Panc1 (cell line): ENCODE data around the gene NPEPL1. TPM values are rescaled to one million over a fixed set of nuclear protein-coding genes. Genes with fewer than 3 reads are reported as not detected.

Source experiments
- ATAC-seq: fragments of 200-7000 bp; cut with Tn5 transposase; 2 replicates; pipeline ENCODE4 v1.9.1; 2020; ENCODE audit warnings: mild to moderate bottlenecking, moderate library complexity
- BruUV-seq: library from RNA; stranded (reverse); fragments of 400-500 nt; replicated peaks from 2 replicates; lab custom pipeline; 2021; lab: Mats Ljungman, UMichigan
- CTCF ChIA-PET: fragments of 300-600 bp; sonication (Branson Sonifier 250); formaldehyde crosslinking; loops from one replicate; lab custom pipeline; 2022; ENCODE audit warnings: antibody characterized with exemption; lab: Charles Lee
- POLR2A ChIA-PET: fragments of 300-600 bp; sonication (Branson Sonifier 250); formaldehyde crosslinking; loops from one replicate; lab custom pipeline; 2022; ENCODE audit warnings: antibody characterized with exemption; lab: Charles Lee
- DNase-seq: peaks from one replicate; pipeline ENCODE4 v3.0.0-alpha.2; 2010; ENCODE audit warnings: low read depth, low spot score
- H3K27ac ChIP-seq: 2 replicates; pipeline ENCODE4 v1.5.1; 2011; ENCODE audit warnings: mild to moderate bottlenecking, low read length, inconsistent platforms
- H3K27me3 ChIP-seq: fragments of 200-500 bp; sonication (Bioruptor generic); 2 replicates; pipeline ENCODE4 v1.6.0; 2014; ENCODE audit warnings: low read length, inconsistent platforms; ENCODE audit not compliant: control insufficient read depth, insufficient read depth
- H3K36me3 ChIP-seq: fragments of 200-500 bp; sonication (Bioruptor generic); 2 replicates; pipeline ENCODE4 v1.5.1; 2014; ENCODE audit warnings: inconsistent platforms, mild to moderate bottlenecking, low read length, moderate library complexity; ENCODE audit not compliant: control insufficient read depth, insufficient read depth
- H3K4me1 ChIP-seq: 2 replicates; pipeline ENCODE4 v1.5.1; 2011; ENCODE audit warnings: inconsistent platforms, mild to moderate bottlenecking, low read length, moderate library complexity; ENCODE audit not compliant: control insufficient read depth, insufficient read depth
- H3K4me3 ChIP-seq, 2 experiments: 2 replicates each; pipeline ENCODE4 v1.5.1; 2011 to 2012; ENCODE audit warnings: low read depth in 2 of 2, low read length in 2 of 2, mild to moderate bottlenecking in 2 of 2, inconsistent platforms in 1 of 2, moderate library complexity in 1 of 2
- H3K9me3 ChIP-seq: fragments of 200-500 bp; sonication (Bioruptor generic); 2 replicates; pipeline ENCODE4 v1.5.1; 2014; ENCODE audit warnings: low read depth, mild to moderate bottlenecking, inconsistent platforms, low read length, moderate library complexity; ENCODE audit not compliant: control insufficient read depth, insufficient read depth
- CTCF ChIP-seq: fragments of 450-650 bp; IDR thresholded peaks from 2 replicates; pipeline ENCODE4 v1.5.1; 2017; ENCODE audit warnings: mild to moderate bottlenecking
- POLR2AphosphoS5 ChIP-seq: IDR thresholded peaks from 2 replicates; pipeline ENCODE4 v1.6.1; 2012; ENCODE audit warnings: mild to moderate bottlenecking, low read depth, low read length, moderate library complexity
- REST ChIP-seq, 2 experiments: IDR thresholded peaks; 2 replicates each; pipeline ENCODE4 v1.6.1; 2011 to 2012; ENCODE audit warnings: low read depth in 2 of 2, control low read depth in 1 of 2, low read length in 1 of 2, mild to moderate bottlenecking in 1 of 2, moderate library complexity in 1 of 2; ENCODE audit not compliant: insufficient read depth in 1 of 2
- SIN3A ChIP-seq: IDR thresholded peaks from 2 replicates; pipeline ENCODE4 v1.6.1; 2012; ENCODE audit warnings: low read depth, mild to moderate bottlenecking, low read length, moderate library complexity, borderline replicate concordance; ENCODE audit not compliant: insufficient read depth
- TCF7L2 ChIP-seq: IDR thresholded peaks from 2 replicates; pipeline ENCODE4 v1.6.1; 2011; ENCODE audit warnings: mild to moderate bottlenecking, low read depth, low read length, inconsistent platforms
- in situ Hi-C: cut with HindIII; loops from 2 replicates; pipeline ENCODE4 v1.10.0; 2016; ENCODE audit warnings: low sequenced_read_pairs, low pct_unique_long_range_greater_than_20kb
- intact Hi-C: fragments of 100-400 bp; cut with micrococcal nuclease; formaldehyde crosslinking; loops from one replicate; pipeline ENCODE4 v1.10.0; 2022; ENCODE audit not compliant: unreplicated experiment
- total RNA-seq: library from RNA; stranded (reverse); gene quantifications from one replicate; pipeline ENCODE4 v1.2.1, GENCODE V29; 2021; ENCODE audit not compliant: unreplicated experiment

NPEPL1 gene
- total RNA-seq, 1 experiment from 2014 or later, result 27.4 TPM

- Histone ChIP-seq H3K4me1 (no peaks in the 10 kb centered on the region), H3K27ac (no peak overlapping the region), H3K36me3 (no peaks in the 10 kb centered on the region), H3K27me3 (no peaks in the 10 kb centered on the region), H3K4me3 (no peak overlapping the region), H3K9me3 (no peaks in the 10 kb centered on the region)
- DNase-seq, result no peak
- ChIA-PET CTCF (no interaction called here), POLR2A (no interaction called here)
- ATAC-seq, result no peak
- in situ Hi-C loops (no loop called here), intact Hi-C loops (no loop called here)
- TF ChIP-seq SIN3A, result no peak
- no TSS peak for BruUV-seq
Observed at GRCh38 chr20:58718121-58718563, 25.5 kb downstream of the NPEPL1 start.

GRCh38 chr20:58718729-58719128 lies 26.1 kb downstream of the NPEPL1 start:
- no peak for TF ChIP-seq TCF7L2
- TF ChIP-seq REST (IDR thresholded peaks at IDR 0.05; ENCODE audit: insufficient read depth in 1 of 2, low read depth in 2 of 2, low read length in 1 of 2), result no peak
- TF ChIP-seq SIN3A, result no peak
- no peak for TF ChIP-seq CTCF
- TF ChIP-seq POLR2AphosphoS5, result no peak
- ChIA-PET POLR2A (interaction anchor here (0.6 kb wide), 1 partner anchor 264 kb away, joined by 3 read pairs; no protein-coding TSS in a partner anchor), CTCF (no interaction called here)
- Histone ChIP-seq H3K9me3 (no peaks in the 10 kb centered on the region), H3K36me3 (no peaks in the 10 kb centered on the region), H3K27ac (no peak overlapping the region), H3K4me1 (no peaks in the 10 kb centered on the region), H3K4me3 (no peak overlapping the region), H3K27me3 (peaks cover 2% of the 10 kb centered on the region)
- DNase-seq (no peak), ATAC-seq (no peak)
- BruUV-seq, result no TSS peak
- intact Hi-C loops, result no loop called here
- in situ Hi-C loops, result no loop called here

GRCh38 chr20:58719258-58719657 lies 26.7 kb downstream of the NPEPL1 start:
- TF ChIP-seq CTCF (no peak), POLR2AphosphoS5 (no peak), SIN3A (no peak), REST (IDR thresholded peaks at IDR 0.05; ENCODE audit: insufficient read depth in 1 of 2, low read depth in 2 of 2, low read length in 1 of 2) (no peak), TCF7L2 (no peak)
- Histone ChIP-seq H3K4me1 (no peaks in the 10 kb centered on the region), H3K27me3 (peaks cover 7% of the 10 kb centered on the region), H3K4me3 (no peak overlapping the region), H3K27ac (no peak overlapping the region), H3K36me3 (no peaks in the 10 kb centered on the region), H3K9me3 (no peaks in the 10 kb centered on the region)
- ChIA-PET CTCF (no interaction called here), POLR2A (interaction anchor here (0.6 kb wide), 1 partner anchor 263 kb away, joined by 3 read pairs; no protein-coding TSS in a partner anchor)
- ATAC-seq (no peak), DNase-seq (no peak)
- intact Hi-C loops, result no loop called here
- in situ Hi-C loops, result no loop called here
- BruUV-seq, result no TSS peak
